Stomach (tissue), 4 donors: ENCODE measurements around the gene MAGEA4.

Experiments used
- EP300 ChIP-seq: sonication (generic); formaldehyde crosslinking; IDR thresholded peaks from one replicate; pipeline ENCODE4 v1.6.1; 2017; ENCODE audit warnings: antibody characterized with exemption
- POLR2A ChIP-seq, 4 donors: fragments of 450-650 bp; IDR thresholded peaks; one replicate each; pipeline ENCODE4 v1.6.1; 2016; ENCODE audit warnings: antibody characterized with exemption in 4 of 4, control low read depth in 2 of 4, mild to moderate bottlenecking in 1 of 4, moderate library complexity in 1 of 4

GRCh38 chrX:151962034-151962433, 49.3 kb downstream of the MAGEA4 start:
- no peak for TF ChIP-seq POLR2A (IDR thresholded peaks at IDR 0.05)
- no peak for TF ChIP-seq EP300
